GM21515 (cell line): ENCODE data around the gene KRT28.

Source experiments
- ATAC-seq: cut with Tn5 transposase; IDR thresholded peaks from one replicate; pipeline ENCODE4 v1.9.1; 2021; ENCODE audit not compliant: unreplicated experiment

Gene KRT28

GRCh38 chr17:40799859-40800258 lies at the start of gene KRT28:
Gene KRT28 (minus strand): TSS chr17:40799959. CDS start chr17:40799893, 66 bp downstream.
- no peak for ATAC-seq

GRCh38 chr17:40848583-40849235 lies 49.0 kb upstream of the KRT28 start:
- ATAC-seq = no peak

GRCh38 chr17:40846515-40847144 lies 46.9 kb upstream of the KRT28 start:
- ATAC-seq = no peak

GRCh38 chr17:40844671-40845107 lies 44.9 kb upstream of the KRT28 start:
- ATAC-seq = no peak

- no peak for ATAC-seq
Observed at GRCh38 chr17:40843242-40843641, 43.5 kb upstream of the KRT28 start.

- ATAC-seq = no peak
Observed at GRCh38 chr17:40841246-40841645, 41.5 kb upstream of the KRT28 start.

GRCh38 chr17:40839194-40839593 lies 39.4 kb upstream of the KRT28 start:
- ATAC-seq = no peak

- no peak for ATAC-seq
Observed at GRCh38 chr17:40836020-40836419, 36.3 kb upstream of the KRT28 start.

- no peak for ATAC-seq
Observed at GRCh38 chr17:40833882-40834281, 34.1 kb upstream of the KRT28 start.

- ATAC-seq = no peak
Observed at GRCh38 chr17:40832840-40833239, 33.1 kb upstream of the KRT28 start.

GRCh38 chr17:40830085-40830776 lies 30.5 kb upstream of the KRT28 start:
- ATAC-seq = no peak

GRCh38 chr17:40828454-40829044 lies 28.8 kb upstream of the KRT28 start:
- no peak for ATAC-seq

GRCh38 chr17:40827746-40828453 lies 28.1 kb upstream of the KRT28 start:
- no peak for ATAC-seq

GRCh38 chr17:40825599-40825998 lies 25.8 kb upstream of the KRT28 start:
- no peak for ATAC-seq

- no peak for ATAC-seq
Observed at GRCh38 chr17:40824015-40824832, 24.5 kb upstream of the KRT28 start.

GRCh38 chr17:40822132-40822812 lies 22.5 kb upstream of the KRT28 start, which contains the start of gene KRT10:
Gene KRT10 (minus strand): TSS chr17:40822614. CDS start chr17:40822585, 29 bp downstream.
- no peak for ATAC-seq

- no peak for ATAC-seq
Observed at GRCh38 chr17:40821536-40821935, 21.8 kb upstream of the KRT28 start.

- no peak for ATAC-seq
Observed at GRCh38 chr17:40820228-40820838, 20.6 kb upstream of the KRT28 start.

- no peak for ATAC-seq
Observed at GRCh38 chr17:40819528-40820125, 19.9 kb upstream of the KRT28 start.
